Chondrocyte (in vitro differentiated cells): ENCODE data around the gene NAA35. TPM values are rescaled to one million over a fixed set of nuclear protein-coding genes. Genes with fewer than 3 reads are reported as not detected.

Experiments
- DNase-seq: peaks from one replicate; pipeline ENCODE4 v3.0.0; 2021; ENCODE audit warnings: mixed read lengths, low spot score
- H3K27ac Mint-ChIP-seq: one replicate; pipeline ENCODE4 v1.8.0; 2021; ENCODE audit warnings: mild to moderate bottlenecking, moderate library complexity, mixed read lengths; ENCODE audit not compliant: unreplicated experiment
- H3K27me3 Mint-ChIP-seq: 2 replicates; pipeline ENCODE4 v1.8.0; 2021; ENCODE audit warnings: low read depth, mixed read lengths
- H3K36me3 Mint-ChIP-seq: 2 replicates; pipeline ENCODE4 v1.8.0; 2021; ENCODE audit warnings: low read depth, mixed read lengths
- H3K4me1 Mint-ChIP-seq: 2 replicates; pipeline ENCODE4 v1.8.0; 2021; ENCODE audit warnings: low read depth, mild to moderate bottlenecking, mixed read lengths
- H3K4me3 Mint-ChIP-seq: one replicate; pipeline ENCODE4 v1.8.0; 2021; ENCODE audit warnings: mild to moderate bottlenecking, moderate library complexity, mixed read lengths; ENCODE audit not compliant: unreplicated experiment
- H3K9me3 Mint-ChIP-seq: 2 replicates; pipeline ENCODE4 v1.8.0; 2021; ENCODE audit warnings: low read depth, mixed read lengths
- CTCF ChIP-seq: fragments of 200-600 bp; sonication (generic); IDR thresholded peaks from 2 replicates; pipeline ENCODE4 v1.5.0; 2021; ENCODE audit warnings: antibody characterized with exemption, mild to moderate bottlenecking, moderate library complexity
- total RNA-seq: library from RNA; stranded (reverse); gene quantifications from 3 replicates; pipeline ENCODE4 v1.2.1, GENCODE V29; 2021

Gene NAA35
- total RNA-seq, 1 donor from 2014 or later, result 20.7 TPM

GRCh38 chr9:86021166-86021565 is 80.2 kb downstream of the NAA35 start:
- no peaks in the 10 kb centered on the region for H3K27me3 Mint-ChIP-seq
- H3K4me1 Mint-ChIP-seq, result peaks cover 20% of the 10 kb centered on the region
- TF ChIP-seq CTCF, result no peak
- H3K36me3 Mint-ChIP-seq, result peaks cover 37% of the 10 kb centered on the region
- no peak overlapping the region for H3K27ac Mint-ChIP-seq
- H3K4me3 Mint-ChIP-seq, result no peak overlapping the region
- no peaks in the 10 kb centered on the region for H3K9me3 Mint-ChIP-seq
- no peak for DNase-seq

- Mint-ChIP-seq H3K36me3 (peaks cover 34% of the 10 kb centered on the region), H3K27ac (no peak overlapping the region)
- no peak for TF ChIP-seq CTCF
Measured at GRCh38 chr9:86022687-86023266, 81.8 kb downstream of the NAA35 start.

GRCh38 chr9:86027767-86028166 is 86.8 kb downstream of the NAA35 start:
- Mint-ChIP-seq H3K4me1 (peaks cover 8% of the 10 kb centered on the region), H3K9me3 (no peaks in the 10 kb centered on the region), H3K36me3 (peaks cover 41% of the 10 kb centered on the region), H3K4me3 (no peak overlapping the region), H3K27ac (no peak overlapping the region), H3K27me3 (no peaks in the 10 kb centered on the region)
- no peak for DNase-seq
- no peak for TF ChIP-seq CTCF

More at GRCh38 chr9:86022687-86023266, 81.8 kb downstream of the NAA35 start:
- no peak overlapping the region for H3K4me3 Mint-ChIP-seq
- no peaks in the 10 kb centered on the region for H3K27me3 Mint-ChIP-seq
- no peaks in the 10 kb centered on the region for H3K9me3 Mint-ChIP-seq
- peaks cover 20% of the 10 kb centered on the region for H3K4me1 Mint-ChIP-seq
- no peak for DNase-seq

GRCh38 chr9:86034863-86035734 is 94.2 kb downstream of the NAA35 start:
- Mint-ChIP-seq H3K27ac (no peak overlapping the region), H3K4me3 (no peak overlapping the region), H3K36me3 (peaks cover 32% of the 10 kb centered on the region), H3K27me3 (no peaks in the 10 kb centered on the region), H3K4me1 (peaks cover 7% of the 10 kb centered on the region), H3K9me3 (no peaks in the 10 kb centered on the region)
- DNase-seq, result no peak
- TF ChIP-seq CTCF, result peak; percentile 77

GRCh38 chr9:86035827-86036440 is 95.0 kb downstream of the NAA35 start:
- H3K4me3 Mint-ChIP-seq, result no peak overlapping the region
- peaks cover 31% of the 10 kb centered on the region for H3K36me3 Mint-ChIP-seq
- H3K4me1 Mint-ChIP-seq, result peaks cover 9% of the 10 kb centered on the region
- no peaks in the 10 kb centered on the region for H3K27me3 Mint-ChIP-seq
- no peak for TF ChIP-seq CTCF
- DNase-seq, result no peak
- no peak overlapping the region for H3K27ac Mint-ChIP-seq
- H3K9me3 Mint-ChIP-seq, result no peaks in the 10 kb centered on the region
